SKM-1 treated with dmso at 0.1 percent for 144 hours (cell line): ENCODE data around the gene MRPL11.
"Not testable (repeated sequence)": the region's sequence is repeated elsewhere in the genome, so short reads cannot be mapped to it uniquely, and the experiment has no call there.

Experiments
- DNase-seq: peaks from one replicate; lab custom pipeline; 2025; ENCODE audit not compliant: unreplicated experiment; lab: John Stamatoyannopoulos, UW

The MRPL11 gene

DNA sequence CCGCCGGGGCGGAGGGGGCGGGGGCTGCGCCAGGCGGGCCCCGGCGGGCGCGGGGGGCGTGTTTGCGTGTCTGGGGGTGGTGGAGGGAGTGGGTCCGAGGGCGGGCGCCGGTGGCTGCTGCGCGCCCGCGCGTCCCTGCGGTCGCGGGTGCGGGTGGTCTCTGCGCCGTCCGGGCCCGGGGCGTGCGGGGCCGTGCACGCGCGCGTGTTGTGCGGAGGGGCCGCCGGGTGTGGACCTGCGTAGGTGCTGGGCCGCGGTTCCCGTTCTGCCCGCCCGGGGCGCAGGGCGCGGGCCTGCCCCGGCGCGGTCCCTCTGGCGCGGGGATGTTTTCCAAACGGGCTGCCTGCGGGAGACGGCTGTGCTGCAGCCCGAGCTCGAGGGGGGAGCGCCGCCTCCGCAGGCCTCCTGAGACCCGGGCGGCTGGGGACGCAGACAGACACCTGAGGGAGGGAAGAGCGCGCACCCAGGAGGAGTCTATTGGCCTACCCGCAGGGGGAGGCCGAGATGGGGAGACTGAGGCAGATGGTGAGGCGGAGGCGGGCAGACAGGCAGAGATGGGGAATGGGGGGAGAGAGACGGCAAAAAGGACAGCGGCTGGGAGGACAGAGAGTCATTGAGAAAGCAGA lies 28.5 kb upstream of the MRPL11 start:
- no peak for DNase-seq

DNA sequence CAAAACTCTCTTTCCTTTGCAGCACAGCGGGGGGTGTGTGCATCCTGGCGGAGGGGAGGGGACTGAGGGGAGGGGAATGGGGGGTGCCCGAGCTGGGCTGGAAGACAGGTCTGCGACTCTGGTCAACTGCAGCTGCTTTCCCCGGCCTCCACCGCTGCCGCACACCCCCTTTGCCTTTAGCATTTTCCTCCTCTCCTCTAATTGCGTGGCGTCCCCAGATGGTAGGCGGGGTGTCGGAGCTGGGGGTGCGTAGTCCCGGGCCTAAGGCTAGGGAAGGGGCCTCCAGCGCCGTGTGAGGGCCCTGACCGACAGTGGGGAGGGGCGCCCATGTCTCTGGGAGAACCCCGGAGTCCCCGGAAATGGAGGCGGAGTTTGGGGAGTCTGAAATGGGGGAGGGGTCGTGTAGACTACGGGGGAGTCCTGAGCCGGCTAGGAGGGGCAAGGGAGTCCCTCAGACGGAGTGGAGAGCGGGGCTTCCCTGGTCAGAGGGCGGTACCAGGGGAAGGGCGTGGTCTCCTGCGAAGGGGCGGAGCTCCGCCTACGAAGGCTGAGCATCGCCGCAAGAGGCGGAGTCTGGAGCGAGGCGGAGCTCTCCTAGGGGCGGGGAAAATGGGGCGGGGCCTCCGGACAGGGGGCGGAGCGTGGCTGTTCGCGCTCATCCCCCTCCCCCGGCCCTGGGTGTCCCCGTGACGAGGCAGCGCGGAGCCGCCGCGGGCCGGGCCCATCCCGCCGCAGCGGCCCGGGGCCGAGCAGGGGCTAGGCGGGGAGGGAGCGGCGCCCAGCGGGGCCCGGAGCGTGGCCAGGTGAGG lies 27.8 kb upstream of the MRPL11 start, which contains the start of gene PELI3:
Gene PELI3 (plus strand): TSS at position 681 of the 809 bp plus-strand sequence. CDS start 1,224 bp downstream, outside the sequence.
- peak; percentile 77 for DNase-seq

DNA sequence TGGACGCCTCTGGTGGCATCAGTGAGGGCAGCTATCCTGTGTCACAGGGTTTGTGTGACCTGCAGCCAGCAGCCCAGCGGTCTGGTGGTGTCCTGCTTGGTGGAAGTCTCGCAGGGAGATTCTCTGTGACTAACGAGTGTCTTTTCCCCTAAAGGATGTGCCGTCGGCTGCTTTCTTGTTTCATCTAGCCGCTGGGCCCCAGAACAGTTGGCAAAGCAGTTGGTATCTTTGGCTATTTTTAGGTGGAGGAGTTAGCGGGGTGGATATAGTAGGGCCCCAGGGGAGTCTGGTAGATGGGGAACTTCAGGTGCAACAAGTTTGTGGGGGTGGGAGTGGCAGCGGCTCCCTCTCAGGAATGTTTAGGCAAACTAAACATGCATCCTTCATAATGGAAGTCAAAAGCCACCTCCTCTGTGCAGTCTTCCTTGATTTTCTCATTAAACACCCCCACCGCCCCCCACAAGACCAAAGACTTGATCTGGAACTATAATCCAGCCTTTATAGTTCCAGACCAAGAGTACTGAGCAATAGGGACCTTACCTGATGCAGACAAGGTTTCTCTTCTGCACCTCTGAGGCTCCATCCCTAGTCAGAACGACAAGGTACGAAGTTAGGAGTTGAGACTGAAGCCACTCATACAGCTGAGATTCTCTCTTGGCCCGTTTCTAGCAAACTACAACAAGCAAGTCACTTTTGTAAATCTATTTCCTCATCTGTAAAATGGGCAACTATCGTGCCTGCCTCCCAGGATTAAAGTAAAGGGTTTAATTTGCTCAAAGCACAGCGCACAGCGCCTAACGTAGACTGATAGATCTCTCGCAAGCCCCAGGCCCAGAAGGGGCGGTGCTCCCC lies 27.0 kb upstream of the MRPL11 start:
- DNase-seq, result no peak

DNA sequence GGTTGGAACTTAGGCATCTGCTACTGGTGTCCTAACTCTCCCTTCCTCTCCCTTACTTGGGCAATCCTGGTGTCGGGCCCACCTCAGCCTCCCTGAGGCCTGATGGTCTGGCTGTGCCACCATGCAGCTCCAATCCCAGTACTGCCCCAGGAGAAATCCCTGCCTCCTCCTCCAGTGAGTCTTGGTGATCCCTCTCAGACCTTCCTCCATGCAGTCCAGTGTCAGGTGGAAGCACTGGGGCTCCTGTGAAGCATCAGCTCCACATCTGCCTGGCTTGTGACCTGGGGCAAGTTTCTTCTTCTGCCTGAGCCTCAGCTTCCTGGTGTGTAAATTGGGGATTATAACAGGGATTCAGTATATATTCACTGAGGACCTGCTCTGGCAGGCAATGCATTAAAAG lies 26.3 kb upstream of the MRPL11 start:
- DNase-seq, result no peak

DNA sequence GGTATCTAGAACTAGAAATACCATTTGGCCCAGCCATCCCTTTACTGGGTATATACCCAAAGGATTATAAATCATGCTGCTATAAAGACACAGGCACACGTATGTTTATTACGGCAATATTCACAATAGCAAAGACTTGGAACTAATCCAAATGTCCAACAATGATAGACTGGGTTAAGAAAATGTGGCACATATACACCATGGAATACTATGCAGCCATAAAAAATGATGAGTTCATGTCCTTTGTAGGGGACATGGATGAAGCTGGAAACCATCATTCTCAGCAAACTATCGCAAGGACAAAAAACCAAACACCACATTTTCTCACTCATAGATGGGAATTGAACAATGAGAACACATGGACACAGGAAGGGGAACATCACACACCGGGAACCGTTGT lies 25.5 kb upstream of the MRPL11 start:
- not testable (repeated sequence) for DNase-seq

DNA sequence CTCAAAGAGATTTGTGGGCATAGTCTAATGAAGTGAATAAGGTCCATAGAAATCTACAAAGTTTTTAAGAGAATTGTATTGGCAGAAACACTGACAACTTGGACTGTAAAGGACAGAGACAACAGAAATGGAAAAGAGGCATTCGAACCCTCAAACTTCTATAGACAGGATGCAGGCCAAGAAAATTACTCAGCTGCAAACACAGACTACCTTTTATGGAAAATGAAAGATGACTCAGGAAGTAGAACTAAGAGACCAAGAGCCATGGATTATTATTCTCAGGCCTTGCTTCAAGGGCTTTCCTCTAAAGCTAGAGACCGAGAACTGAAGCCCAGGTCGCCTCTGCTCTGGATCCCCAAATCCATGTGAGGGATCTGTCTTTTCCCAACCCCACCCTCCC lies 24.3 kb upstream of the MRPL11 start:
- no peak for DNase-seq

DNA sequence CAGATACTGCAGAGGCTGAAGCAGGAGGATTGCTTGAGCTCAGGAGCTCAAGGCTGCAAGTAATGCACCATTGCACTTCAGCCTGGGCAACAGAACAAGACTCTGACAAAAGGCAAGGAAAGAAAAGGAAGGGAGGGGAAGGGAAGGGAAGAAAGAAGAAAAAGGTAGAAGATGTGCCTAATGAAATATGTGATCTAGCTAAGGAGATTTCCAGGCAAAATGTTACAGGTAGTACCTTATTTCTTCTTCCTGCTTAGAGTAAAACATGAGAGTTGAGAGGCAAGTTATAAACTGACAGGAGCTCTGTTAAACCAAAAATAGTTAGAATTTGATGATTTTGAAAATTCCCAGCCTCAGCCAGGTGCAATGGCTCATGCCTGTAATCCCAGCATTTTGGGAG lies 23.4 kb upstream of the MRPL11 start:
- DNase-seq, result no peak

DNA sequence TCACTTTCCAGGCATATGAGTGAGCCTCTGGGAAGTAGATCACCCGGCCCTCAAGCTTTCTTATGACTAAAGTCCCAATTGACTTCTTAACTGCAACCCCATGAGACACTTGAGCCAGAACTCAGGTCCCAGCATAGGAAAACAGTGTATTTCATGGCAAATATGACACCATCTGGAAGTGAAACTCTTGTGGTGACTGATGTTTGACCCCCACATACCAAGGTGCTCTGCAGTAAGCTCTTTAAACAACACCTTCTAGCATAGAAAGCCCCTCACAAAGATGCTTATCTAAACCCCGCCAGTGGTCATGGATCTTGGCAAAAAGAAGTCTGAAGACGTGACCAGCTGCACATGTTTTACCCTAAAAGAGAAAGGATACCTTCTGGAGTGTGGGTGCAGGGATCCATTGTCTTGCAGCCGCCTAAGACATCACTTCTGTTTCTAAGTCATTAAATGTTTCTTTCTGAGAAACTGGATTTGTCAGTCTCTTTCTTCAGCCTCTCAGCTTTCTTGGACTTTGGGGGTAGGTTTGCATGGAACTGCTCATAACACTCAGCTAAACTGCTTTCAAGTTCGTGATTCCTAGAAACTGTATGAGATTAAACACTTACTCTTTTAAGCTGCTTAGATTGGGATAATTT lies 20.6 kb upstream of the MRPL11 start:
- no peak for DNase-seq

DNA sequence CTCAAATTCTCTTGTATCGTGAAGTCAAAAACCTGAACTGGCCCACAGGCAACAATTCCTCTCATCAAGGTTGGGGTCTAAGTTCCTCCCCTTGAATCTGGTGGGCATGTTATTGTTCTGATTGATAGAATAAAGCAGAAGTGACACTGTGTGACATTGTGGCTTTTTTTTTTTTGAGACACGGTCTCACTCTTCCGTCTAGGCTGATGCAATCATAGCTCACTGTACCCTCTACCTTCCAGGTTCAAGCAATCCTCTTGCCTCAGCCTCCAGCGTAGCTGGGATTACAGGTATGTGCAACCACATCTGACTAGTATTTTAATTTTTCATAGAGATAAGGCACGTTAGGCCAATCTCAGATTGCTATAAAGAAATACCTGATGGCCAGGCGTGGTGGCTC lies 19.2 kb upstream of the MRPL11 start:
- DNase-seq, result peak; percentile 71

DNA sequence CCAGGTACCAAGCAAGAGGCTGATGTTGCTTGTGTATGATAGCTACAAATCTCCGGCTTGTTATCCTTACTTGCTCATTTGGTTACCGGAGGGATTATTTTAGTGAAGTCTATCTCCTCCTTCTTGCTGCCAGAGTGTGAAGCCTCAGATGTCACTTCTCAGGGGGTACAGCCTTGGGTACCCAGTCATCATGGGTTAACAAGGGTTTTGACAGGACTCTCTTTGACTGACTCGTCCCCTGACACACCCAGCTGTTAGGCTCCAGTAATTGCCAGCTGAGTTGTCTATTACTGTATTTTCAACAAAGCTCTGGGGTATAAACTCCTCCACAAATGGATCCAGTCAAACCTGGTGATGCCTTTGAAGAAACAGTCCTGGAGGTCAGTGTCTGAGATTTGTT lies 16.2 kb upstream of the MRPL11 start:
- no peak for DNase-seq

DNA sequence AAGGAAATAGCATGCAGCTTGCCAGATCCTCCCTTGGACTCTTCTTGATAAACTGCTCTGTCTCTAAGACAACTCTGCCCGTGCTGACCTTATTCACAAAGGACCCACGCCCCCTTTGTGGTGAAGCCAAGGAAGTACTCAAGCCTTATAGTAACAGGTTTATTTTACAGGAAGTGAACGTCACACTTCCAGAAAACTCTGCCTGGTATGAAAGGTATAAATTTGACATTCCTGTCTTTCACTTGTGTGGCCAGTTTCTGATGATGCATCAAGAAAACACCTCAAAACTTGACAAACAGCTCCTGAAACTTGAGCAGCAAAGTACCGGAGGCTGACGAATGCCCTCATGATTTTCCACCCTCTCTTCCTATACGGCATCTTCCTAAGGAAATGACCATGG lies 15.6 kb upstream of the MRPL11 start:
- no peak for DNase-seq

DNA sequence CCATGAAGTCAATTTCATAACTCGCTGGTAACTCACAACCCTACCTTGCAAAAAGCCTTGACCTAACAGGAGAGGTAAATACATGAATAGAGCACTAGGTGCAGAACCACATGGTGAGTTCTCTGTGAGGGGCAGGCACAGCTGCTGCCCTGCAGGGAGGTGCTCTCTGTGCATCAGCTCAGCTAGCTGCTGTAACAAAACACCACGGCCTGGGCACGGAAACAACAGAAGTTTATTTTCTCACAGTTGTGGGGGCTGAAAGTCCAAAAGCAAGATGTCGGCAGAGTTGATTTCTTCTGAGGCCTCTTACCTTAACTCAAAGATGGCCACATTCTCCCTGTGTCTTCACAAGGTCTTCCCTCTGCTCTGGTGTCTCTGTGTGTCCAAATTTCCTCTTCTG lies 13.0 kb upstream of the MRPL11 start:
- DNase-seq, result no peak

DNA sequence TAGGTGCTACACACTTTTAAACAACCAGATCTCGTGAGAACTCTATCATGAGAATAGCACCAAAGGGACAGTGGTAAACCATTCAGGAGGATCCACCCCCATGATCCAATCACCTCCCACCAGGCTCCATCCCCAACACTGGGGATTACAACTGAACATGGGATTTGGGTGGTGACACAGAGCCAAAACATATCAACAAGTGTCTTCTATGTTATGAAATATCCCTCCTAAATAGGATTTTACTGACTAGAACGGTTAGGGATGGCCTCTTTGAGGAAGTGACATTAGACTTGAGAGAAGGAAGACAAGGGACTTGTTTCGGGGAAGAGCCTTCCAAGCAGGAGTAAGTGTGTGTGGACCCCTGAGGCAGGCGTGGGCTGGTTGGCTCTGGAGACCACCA lies 11.9 kb upstream of the MRPL11 start:
- DNase-seq, result peak; percentile 48

DNA sequence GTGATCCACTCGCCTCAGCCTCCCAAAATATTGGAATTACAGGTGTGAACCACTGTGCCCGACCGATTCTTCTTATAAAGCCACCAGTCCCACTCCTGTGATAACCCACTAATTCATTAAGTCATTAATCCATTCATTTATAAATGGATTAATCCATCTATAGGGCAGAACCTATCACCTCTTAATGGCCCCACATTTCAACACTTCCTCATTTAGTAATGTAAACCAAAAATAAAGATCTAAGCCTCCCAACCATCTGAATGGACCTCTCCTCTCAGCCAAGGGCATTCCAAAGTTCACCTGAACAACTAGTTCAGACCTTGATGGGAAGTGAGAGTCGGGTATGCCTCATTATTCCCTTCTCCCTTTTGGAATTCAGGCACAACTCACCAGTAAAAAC lies 9.9 kb upstream of the MRPL11 start:
- no peak for DNase-seq

DNA sequence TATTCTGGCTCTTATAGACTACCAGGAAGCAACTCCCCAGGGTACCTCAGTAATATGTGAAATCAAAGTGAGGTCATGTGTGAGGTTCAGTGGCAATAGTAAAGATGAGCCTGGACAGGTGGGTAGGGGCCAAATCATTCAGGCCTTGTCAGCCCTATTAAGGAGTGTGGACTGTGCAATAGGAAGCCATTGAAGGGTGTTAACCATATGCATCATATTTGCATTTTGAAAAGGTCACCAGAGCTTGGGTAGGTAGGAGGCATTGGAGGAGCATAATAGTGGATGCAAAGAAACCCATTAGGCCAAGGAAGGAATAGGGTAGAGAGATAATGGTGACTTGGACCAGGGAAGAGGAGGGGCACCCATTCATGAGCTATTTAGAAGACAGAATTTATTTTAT lies 8.4 kb upstream of the MRPL11 start:
- no peak for DNase-seq

DNA sequence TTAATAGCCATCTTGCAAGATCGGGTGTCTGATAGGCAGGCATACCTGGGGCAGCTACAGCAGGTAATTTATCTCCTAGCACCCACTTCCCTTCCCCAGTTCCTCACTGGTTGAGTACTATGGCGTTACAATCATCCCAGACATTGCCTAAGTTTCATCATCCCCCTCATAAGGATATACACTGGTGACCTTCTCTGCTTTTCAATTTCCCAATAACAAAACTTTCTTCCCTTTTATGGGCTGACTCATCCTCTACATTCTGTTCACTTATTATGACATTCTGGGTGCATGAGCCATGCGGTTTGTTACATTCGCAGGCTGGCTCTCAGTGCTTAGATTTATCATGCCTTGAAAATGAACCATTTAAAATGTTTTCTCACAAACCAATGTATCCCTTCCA lies 5.0 kb upstream of the MRPL11 start:
- DNase-seq, result peak; percentile 97

DNA sequence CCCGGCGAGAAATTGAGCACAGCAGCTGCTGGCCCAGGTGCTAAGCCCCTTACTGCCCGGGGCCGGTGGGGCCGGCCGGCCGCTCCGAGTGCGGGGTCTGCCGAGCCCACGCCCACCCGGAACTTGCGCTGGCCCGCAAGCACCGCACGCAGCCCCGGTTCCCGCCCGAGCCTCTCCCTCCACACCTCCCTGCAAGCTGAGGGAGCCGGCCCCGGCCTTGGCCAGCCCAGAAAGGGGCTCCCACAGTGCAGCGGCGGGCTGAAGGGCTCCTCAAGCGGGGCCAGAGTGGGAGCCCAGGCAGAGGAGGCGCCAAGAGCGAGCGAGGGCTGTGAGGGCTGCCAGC lies 2.3 kb upstream of the MRPL11 start:
- not testable (repeated sequence) for DNase-seq

DNA sequence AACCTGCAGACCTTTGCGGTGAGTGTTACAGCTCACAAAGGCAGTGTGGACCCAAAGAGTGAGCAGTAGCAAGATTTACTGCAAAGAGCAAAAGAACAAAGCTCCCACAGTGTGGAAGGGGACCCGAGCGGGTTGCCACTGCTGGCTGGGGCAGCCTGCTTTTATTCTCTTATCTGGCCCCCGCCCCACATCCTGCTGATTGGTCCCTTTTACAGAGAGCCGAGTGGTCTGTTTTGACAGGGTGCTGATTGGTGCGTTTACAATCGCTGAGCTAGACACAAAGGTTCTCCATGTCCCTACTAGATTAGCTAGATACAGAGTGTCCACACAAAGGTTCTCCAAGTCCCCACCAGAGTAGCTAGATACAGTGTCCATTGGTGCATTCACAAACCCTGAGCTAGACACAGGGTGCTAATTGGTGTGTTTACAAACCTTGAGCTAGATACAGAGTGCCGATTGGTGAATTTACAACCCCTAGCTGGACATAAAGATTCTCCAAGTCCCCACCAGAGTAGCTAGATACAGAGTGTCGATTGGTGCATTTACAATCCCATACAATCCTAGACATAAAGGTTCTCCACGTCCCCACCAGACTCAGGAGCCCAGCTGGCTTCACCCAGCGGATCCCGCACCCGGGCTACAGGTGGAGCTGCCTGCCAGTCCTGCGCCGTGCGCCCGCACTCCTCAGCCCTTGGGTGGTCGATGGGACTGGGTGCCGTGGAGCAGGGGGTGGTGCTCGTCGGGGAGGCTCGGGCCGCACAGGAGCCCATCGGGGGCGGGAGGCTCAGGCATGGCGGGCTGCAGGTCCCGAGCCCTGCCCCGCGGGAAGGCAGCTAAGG lies 1.7 kb upstream of the MRPL11 start:
- not testable (repeated sequence) for DNase-seq

DNA sequence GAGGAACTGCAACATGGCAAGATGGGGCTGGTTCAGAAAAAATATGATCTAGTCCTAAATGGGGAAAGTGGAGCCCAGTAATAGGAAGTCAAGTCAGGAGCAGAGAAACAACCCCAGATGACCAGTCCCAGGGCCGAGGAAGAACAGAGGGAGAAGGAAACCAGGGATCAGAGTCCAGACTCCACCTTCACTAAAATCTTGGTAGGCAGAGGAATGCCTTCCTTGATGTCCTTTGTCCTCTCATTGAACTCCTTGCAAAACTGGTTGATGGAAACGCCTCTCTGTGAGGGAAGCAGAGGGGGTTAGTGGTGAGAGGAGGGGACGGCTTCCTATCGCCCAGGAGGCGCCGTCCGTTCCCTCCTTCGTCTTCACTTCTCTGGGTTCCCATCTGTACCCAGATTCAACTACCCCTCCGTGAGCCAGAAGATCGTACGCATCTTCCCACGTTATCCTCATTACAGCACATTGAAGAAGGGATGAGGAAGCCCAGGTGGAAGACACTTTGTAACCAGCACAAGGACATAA lies 607 bp downstream of the MRPL11 start:
- DNase-seq, result no peak

DNA sequence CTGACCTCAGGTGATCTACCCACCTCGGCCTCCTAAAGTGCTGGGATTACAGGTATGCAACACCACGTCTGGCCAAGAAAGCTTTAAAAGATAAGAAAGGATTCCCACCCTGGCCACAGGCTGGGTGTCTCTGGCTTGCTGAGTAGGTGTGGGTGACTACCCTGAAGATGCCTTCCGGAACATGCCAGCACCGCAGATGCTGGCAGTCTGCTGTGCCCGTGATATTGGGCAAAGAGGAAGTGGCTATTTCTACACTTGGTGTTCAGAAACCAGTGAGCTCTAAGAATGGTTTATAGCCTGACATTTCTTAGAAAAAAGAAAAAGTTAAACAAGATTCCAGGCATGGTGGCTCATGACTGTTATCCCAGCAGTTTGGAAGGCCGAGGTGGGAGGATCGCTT lies 6.1 kb downstream of the MRPL11 start:
- DNase-seq, result no peak
